HL-60 (cell line): ENCODE measurements around the gene BRSK2.

Experiments
- DNase-seq, 2 experiments: peaks; one replicate each; pipeline ENCODE4 v3.0.0-alpha.2; 2010 to 2020; ENCODE audit warnings: low read depth in 1 of 2, low spot score in 1 of 2
- H3K27ac ChIP-seq: fragments of 250-450 bp; sonication (Bioruptor Pico); replicated peaks from 2 replicates; pipeline ENCODE4 v1.5.1; 2020; ENCODE audit warnings: mild to moderate bottlenecking, moderate library complexity
- H3K27me3 ChIP-seq: fragments of 250-450 bp; sonication (Bioruptor Pico); 2 replicates; pipeline ENCODE4 v1.5.1; 2021; ENCODE audit warnings: mild to moderate bottlenecking, moderate library complexity; ENCODE audit not compliant: insufficient read depth, poor library complexity, severe bottlenecking
- H3K4me3 ChIP-seq: replicated peaks from 2 replicates; pipeline ENCODE4 v1.5.1; 2011; ENCODE audit warnings: mild to moderate bottlenecking, control low read depth, low read length; ENCODE audit not compliant: insufficient read depth
- GABPA ChIP-seq: IDR thresholded peaks from 2 replicates; pipeline ENCODE4 v1.6.1; 2012; ENCODE audit warnings: low read depth
- POLR2AphosphoS5 ChIP-seq: IDR thresholded peaks from 2 replicates; pipeline ENCODE4 v1.6.1; 2012; ENCODE audit warnings: low read depth
- SPI1 ChIP-seq: IDR thresholded peaks from 2 replicates; pipeline ENCODE4 v1.6.1; 2012; ENCODE audit warnings: low read depth, mild to moderate bottlenecking, borderline replicate concordance
- TF ChIP-seq, protein P1 (sequence below): IDR thresholded peaks from one replicate; pipeline ENCODE4 v1.5.1; 2011; ENCODE audit warnings: low read length, control low read depth, inconsistent platforms; ENCODE audit not compliant: insufficient read depth
- TF ChIP-seq, protein P2 (sequence below): IDR thresholded peaks from 2 replicates; pipeline ENCODE4 v1.6.1; 2012; ENCODE audit warnings: low read depth; ENCODE audit not compliant: insufficient replicate concordance

Gene BRSK2

GRCh38 chr11:1375161-1375954 is 14.4 kb upstream of the BRSK2 start:
- Histone ChIP-seq H3K27me3 (peaks cover 4% of the 10 kb centered on the region), H3K4me3 (no peak overlapping the region), H3K27ac (no peak overlapping the region)
- no peak for DNase-seq
- TF ChIP-seq, protein P1, sequence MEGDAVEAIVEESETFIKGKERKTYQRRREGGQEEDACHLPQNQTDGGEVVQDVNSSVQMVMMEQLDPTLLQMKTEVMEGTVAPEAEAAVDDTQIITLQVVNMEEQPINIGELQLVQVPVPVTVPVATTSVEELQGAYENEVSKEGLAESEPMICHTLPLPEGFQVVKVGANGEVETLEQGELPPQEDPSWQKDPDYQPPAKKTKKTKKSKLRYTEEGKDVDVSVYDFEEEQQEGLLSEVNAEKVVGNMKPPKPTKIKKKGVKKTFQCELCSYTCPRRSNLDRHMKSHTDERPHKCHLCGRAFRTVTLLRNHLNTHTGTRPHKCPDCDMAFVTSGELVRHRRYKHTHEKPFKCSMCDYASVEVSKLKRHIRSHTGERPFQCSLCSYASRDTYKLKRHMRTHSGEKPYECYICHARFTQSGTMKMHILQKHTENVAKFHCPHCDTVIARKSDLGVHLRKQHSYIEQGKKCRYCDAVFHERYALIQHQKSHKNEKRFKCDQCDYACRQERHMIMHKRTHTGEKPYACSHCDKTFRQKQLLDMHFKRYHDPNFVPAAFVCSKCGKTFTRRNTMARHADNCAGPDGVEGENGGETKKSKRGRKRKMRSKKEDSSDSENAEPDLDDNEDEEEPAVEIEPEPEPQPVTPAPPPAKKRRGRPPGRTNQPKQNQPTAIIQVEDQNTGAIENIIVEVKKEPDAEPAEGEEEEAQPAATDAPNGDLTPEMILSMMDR: no peak
- TF ChIP-seq SPI1: no peak
- no peak for TF ChIP-seq GABPA
- TF ChIP-seq, protein P2, sequence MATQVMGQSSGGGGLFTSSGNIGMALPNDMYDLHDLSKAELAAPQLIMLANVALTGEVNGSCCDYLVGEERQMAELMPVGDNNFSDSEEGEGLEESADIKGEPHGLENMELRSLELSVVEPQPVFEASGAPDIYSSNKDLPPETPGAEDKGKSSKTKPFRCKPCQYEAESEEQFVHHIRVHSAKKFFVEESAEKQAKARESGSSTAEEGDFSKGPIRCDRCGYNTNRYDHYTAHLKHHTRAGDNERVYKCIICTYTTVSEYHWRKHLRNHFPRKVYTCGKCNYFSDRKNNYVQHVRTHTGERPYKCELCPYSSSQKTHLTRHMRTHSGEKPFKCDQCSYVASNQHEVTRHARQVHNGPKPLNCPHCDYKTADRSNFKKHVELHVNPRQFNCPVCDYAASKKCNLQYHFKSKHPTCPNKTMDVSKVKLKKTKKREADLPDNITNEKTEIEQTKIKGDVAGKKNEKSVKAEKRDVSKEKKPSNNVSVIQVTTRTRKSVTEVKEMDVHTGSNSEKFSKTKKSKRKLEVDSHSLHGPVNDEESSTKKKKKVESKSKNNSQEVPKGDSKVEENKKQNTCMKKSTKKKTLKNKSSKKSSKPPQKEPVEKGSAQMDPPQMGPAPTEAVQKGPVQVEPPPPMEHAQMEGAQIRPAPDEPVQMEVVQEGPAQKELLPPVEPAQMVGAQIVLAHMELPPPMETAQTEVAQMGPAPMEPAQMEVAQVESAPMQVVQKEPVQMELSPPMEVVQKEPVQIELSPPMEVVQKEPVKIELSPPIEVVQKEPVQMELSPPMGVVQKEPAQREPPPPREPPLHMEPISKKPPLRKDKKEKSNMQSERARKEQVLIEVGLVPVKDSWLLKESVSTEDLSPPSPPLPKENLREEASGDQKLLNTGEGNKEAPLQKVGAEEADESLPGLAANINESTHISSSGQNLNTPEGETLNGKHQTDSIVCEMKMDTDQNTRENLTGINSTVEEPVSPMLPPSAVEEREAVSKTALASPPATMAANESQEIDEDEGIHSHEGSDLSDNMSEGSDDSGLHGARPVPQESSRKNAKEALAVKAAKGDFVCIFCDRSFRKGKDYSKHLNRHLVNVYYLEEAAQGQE: no peak
- TF ChIP-seq POLR2AphosphoS5: no peak

- TF ChIP-seq, protein P1: no peak
- TF ChIP-seq GABPA (no peak), POLR2AphosphoS5 (no peak), SPI1 (no peak)
- TF ChIP-seq, protein P2: no peak
- Histone ChIP-seq H3K27ac (no peak overlapping the region), H3K27me3 (peaks cover 4% of the 10 kb centered on the region), H3K4me3 (no peak overlapping the region)
- no peak for DNase-seq
Observed at GRCh38 chr11:1375955-1376258, 13.8 kb upstream of the BRSK2 start.

DNA sequence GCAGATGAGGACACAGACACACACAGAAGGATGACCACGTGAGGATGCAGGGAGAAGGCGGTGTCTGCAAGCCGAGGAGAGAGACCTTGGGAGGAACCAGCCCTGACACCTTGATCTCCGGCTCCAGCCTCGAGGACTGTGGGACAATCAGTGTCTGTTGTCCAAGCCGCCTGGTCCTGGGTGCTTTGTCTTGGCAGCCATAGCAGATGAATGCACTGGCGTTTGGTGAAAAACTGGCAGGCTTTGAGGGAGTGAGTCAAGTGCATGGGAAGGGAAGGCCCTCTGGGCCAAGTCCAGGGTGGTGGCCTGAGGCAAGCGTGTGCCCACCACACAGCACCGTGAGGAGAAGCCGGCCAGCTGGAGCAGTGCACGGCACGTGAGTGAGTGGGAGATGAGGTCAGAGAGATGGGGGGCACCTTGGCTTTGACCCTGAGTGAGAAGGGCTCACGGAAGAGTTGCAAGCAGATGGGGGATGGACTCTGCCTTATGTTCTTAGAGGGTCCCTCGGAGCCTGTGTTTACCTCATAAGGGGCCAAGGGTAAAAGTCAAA is 12.4 kb upstream of the BRSK2 start:
- Histone ChIP-seq H3K4me3 (no peak overlapping the region), H3K27me3 (peaks cover 11% of the 10 kb centered on the region), H3K27ac (no peak overlapping the region)
- TF ChIP-seq, protein P2: no peak
- TF ChIP-seq GABPA: no peak
- TF ChIP-seq POLR2AphosphoS5: no peak
- TF ChIP-seq, protein P1: no peak
- TF ChIP-seq SPI1: no peak
- DNase-seq: no peak
